Thyroid gland (tissue), 4 donors: Measurements from ENCODE around the gene RREB1. TPM values are rescaled to one million over a fixed set of nuclear protein-coding genes. Genes with fewer than 3 reads are reported as not detected.

ENCODE experiments used
- DNase-seq, 2 donors: peaks; one replicate each; pipeline ENCODE4 v3.0.0-alpha.2; 2019
- H3K27ac ChIP-seq, 3 donors: fragments of 200-600 bp; sonication (generic); 1 replicate in 2 of 3; 2 replicates in 1 of 3; pipeline ENCODE4 v1.5.1; 2016 to 2019; ENCODE audit warnings: mild to moderate bottlenecking in 1 of 3, moderate library complexity in 1 of 3
- H3K27me3 ChIP-seq: fragments of 200-600 bp; sonication (generic); one replicate; pipeline ENCODE4 v1.5.1; 2019
- H3K36me3 ChIP-seq, 2 donors: fragments of 200-600 bp; sonication (generic); one replicate each; pipeline ENCODE4 v1.5.1; 2016 to 2019
- H3K4me1 ChIP-seq, 2 donors: fragments of 200-600 bp; sonication (generic); one replicate each; pipeline ENCODE4 v1.5.1; 2017 to 2019
- H3K4me3 ChIP-seq, 3 donors: fragments of 200-600 bp; sonication (generic); replicated peaks in 1 of 3; 1 replicate in 2 of 3; 2 replicates in 1 of 3; pipeline ENCODE4 v1.5.1; 2016; ENCODE audit warnings: mild to moderate bottlenecking in 1 of 3
- H3K9me3 ChIP-seq: fragments of 200-600 bp; sonication (generic); one replicate; pipeline ENCODE4 v1.5.1; 2017
- POLR2A ChIP-seq, 2 donors: fragments of 450-650 bp; IDR thresholded peaks; one replicate each; pipeline ENCODE4 v1.6.1; 2017; ENCODE audit warnings: antibody characterized with exemption in 2 of 2, mild to moderate bottlenecking in 2 of 2, moderate library complexity in 1 of 2
- WGBS, 2 donors: methylation state at CpG; one replicate each; pipeline ENCODE4 v1.1.5; 2017; 5-methylcytosine and 5-hydroxymethylcytosine counted together
- intact Hi-C: fragments of 100-400 bp; cut with DNase I; formaldehyde crosslinking; loops from one replicate; pipeline ENCODE4 v1.15.1; 2023
- total RNA-seq, 4 donors: library from RNA; depleted of rRNA; stranded (reverse); fragments of >200 nt; gene quantifications; one replicate each; pipeline ENCODE4 v1.2.3, GENCODE V29; 2016
- TF ChIP-seq, protein P1 (sequence below), 6 experiments: fragments of 200-600 bp in 3 of 6; fragments of 450-650 bp in 3 of 6; sonication (generic) in 3 of 6; IDR thresholded peaks; one replicate each; pipeline ENCODE4 v1.5.1; 2016 to 2019; ENCODE audit warnings: antibody characterized with exemption in 6 of 6, mild to moderate bottlenecking in 2 of 6, inconsistent platforms in 1 of 6, moderate library complexity in 1 of 6

The RREB1 gene
- total RNA-seq, 4 donors from 2014 or later, result 48.0 to 91.3 (median 57.1) TPM

DNA sequence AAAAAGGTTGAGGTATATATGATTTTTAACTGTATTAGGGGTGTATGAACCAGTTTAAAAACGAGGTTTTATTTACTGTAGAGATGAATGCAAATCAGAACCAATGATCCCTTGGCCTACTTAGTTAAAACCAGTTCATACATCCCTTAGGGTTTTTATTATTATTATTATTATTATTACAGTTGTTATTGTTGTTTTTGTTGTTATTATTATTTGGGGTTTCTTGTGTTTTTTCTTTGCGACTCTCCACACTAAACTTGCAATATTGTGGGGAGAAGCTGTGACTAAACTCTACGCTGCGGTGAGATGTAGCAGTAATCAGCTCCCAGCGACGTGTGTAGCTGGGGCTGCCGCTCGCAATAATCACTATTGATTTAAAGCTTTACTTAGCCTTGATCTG, 143.1 kb downstream of the RREB1 start:
- H3K27ac ChIP-seq, result no peak overlapping the region
- H3K36me3 ChIP-seq, result peaks cover 38 to 56% of the 10 kb centered on the region in 2 donors
- intact Hi-C loops, result no loop called here
- H3K4me3 ChIP-seq, result no peak overlapping the region
- no peak for DNase-seq
- WGBS, 2 donors, result 95 to 98% methylated on average over 8 of the region's 8 CpGs
- H3K9me3 ChIP-seq, result no peaks in the 10 kb centered on the region
- H3K4me1 ChIP-seq, result peaks cover 12 to 13% of the 10 kb centered on the region in 2 donors
- H3K27me3 ChIP-seq, result no peaks in the 10 kb centered on the region
- TF ChIP-seq, protein P1, sequence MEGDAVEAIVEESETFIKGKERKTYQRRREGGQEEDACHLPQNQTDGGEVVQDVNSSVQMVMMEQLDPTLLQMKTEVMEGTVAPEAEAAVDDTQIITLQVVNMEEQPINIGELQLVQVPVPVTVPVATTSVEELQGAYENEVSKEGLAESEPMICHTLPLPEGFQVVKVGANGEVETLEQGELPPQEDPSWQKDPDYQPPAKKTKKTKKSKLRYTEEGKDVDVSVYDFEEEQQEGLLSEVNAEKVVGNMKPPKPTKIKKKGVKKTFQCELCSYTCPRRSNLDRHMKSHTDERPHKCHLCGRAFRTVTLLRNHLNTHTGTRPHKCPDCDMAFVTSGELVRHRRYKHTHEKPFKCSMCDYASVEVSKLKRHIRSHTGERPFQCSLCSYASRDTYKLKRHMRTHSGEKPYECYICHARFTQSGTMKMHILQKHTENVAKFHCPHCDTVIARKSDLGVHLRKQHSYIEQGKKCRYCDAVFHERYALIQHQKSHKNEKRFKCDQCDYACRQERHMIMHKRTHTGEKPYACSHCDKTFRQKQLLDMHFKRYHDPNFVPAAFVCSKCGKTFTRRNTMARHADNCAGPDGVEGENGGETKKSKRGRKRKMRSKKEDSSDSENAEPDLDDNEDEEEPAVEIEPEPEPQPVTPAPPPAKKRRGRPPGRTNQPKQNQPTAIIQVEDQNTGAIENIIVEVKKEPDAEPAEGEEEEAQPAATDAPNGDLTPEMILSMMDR (IDR thresholded peaks at IDR 0.05), result no peak
- no peak for TF ChIP-seq POLR2A (IDR thresholded peaks at IDR 0.05)

DNA sequence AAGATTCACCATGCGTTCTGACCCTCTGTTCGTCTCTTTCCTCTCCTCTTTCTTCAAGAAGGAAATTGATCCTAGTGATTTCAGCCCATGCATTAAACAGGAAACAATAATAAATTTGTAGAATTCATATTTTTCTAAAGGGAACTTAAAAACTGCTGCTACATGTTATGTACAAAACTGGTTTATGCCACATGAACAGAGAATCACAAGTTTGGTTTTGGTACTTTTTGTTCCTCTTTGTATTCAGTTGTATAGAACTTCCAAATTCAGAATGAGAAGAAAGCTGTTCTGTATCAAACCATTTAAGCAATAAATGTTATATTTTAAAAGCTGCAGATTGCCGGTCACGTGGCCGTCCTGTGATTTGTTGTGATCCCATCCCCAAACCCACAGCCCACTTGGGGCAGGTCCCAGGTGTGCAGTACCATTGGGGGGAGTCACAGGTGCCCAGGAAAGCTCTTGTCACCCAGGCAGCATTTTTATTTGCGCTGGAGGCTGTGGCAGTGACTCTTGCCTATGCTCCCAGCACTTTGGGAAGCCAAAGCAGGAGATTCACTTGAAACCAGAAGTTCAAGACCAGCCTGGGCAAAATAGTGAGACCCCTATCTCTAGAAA, 144.0 kb downstream of the RREB1 start:
- Histone ChIP-seq H3K27ac (no peak overlapping the region), H3K9me3 (no peaks in the 10 kb centered on the region), H3K27me3 (no peaks in the 10 kb centered on the region), H3K4me3 (no peak overlapping the region), H3K36me3 (peaks cover 33 to 50% of the 10 kb centered on the region in 2 donors), H3K4me1 (peaks cover 12 to 13% of the 10 kb centered on the region in 2 donors)
- 85 to 93% methylated on average over 6 of the region's 6 CpGs for WGBS, 2 donors
- intact Hi-C loops, result no loop called here
- no peak for TF ChIP-seq POLR2A (IDR thresholded peaks at IDR 0.05)
- TF ChIP-seq, protein P1 (IDR thresholded peaks at IDR 0.05), result no peak
- no peak for DNase-seq

DNA sequence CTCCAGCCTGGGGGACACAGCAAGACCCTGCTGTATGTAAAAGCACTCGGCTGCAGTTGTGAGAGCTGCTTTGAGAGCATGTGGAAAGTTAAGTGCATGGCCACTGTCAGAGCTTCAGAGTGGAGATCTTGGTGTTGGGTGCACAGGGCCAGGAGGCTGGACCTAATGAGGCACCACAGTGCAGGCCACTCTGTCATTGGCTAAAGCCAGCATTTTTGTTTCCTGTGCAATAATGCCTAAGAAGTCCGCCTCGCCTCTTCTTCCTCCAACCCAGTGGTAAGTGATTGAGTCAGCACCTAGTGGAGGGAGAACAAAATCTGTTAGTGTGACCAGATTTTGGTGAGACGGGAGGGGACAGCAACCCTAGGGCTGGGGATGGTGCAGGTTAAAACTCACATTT, 144.6 kb downstream of the RREB1 start:
- Histone ChIP-seq H3K27me3 (no peaks in the 10 kb centered on the region), H3K36me3 (peaks cover 27 to 44% of the 10 kb centered on the region in 2 donors), H3K27ac (no peak overlapping the region), H3K4me3 (no peak overlapping the region), H3K9me3 (no peaks in the 10 kb centered on the region), H3K4me1 (peaks cover 12 to 13% of the 10 kb centered on the region in 2 donors)
- TF ChIP-seq POLR2A (IDR thresholded peaks at IDR 0.05), result no peak
- TF ChIP-seq, protein P1 (IDR thresholded peaks at IDR 0.05), result no peak
- no peak for DNase-seq
- intact Hi-C loops, result no loop called here
- 80 to 81% methylated on average over 4 of the region's 4 CpGs for WGBS, 2 donors

DNA sequence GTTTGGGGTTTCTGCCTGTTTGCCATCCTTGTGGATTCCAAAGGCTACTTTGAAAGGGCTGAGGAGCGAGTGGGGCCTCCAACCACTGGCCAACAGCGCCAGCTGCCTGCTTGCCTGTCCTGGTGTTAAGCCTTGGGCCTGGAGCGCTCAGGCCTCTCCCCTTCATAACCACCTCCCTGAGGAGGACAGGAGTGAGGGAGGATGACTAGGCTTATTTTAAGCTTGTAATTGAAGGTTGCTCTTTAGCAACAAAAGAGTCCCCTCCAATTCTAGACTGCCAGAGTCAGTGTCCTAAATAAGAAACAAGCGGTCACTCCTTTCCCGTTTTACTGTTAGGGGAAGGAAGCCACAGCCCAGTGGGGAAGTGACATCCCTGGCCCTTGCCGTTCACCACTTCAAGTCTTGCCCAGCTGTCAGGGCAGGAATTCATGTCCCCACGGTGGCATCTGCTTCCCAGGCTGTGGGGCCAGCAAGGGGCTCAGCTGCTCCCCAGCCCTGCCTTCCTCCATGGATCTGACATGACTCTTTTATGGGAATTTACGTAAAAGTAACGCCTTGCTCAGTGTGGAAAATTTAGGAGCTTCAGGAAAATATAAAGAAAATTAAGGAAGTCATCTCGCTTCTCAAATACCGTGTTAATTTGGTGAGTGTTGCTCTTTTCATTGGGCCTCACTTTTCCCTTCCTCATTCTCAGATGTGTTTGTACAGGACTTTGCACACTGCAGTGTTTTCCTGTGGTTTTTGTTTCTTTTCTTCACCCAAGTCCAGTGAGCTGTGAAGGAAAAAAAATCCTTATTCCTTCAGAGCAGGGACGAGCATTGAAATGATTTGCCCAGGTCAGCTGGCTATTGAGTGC, 147.4 kb downstream of the RREB1 start:
- TF ChIP-seq POLR2A (IDR thresholded peaks at IDR 0.05), result no peak
- TF ChIP-seq, protein P1 (IDR thresholded peaks at IDR 0.05), result no peak
- 52 to 57% methylated on average over 12 of the region's 12 CpGs for WGBS, 2 donors
- Histone ChIP-seq H3K27me3 (no peaks in the 10 kb centered on the region), H3K27ac (peak overlapping the region; percentile 68 to 94 (median 85)), H3K36me3 (peaks cover 1 to 16% of the 10 kb centered on the region in 2 donors), H3K4me1 (peaks cover 13 to 23% of the 10 kb centered on the region in 2 donors), H3K9me3 (no peaks in the 10 kb centered on the region), H3K4me3 (no peak overlapping the region)
- peak; percentile 32 to 39 for DNase-seq
- intact Hi-C loops, result no loop called here

DNA sequence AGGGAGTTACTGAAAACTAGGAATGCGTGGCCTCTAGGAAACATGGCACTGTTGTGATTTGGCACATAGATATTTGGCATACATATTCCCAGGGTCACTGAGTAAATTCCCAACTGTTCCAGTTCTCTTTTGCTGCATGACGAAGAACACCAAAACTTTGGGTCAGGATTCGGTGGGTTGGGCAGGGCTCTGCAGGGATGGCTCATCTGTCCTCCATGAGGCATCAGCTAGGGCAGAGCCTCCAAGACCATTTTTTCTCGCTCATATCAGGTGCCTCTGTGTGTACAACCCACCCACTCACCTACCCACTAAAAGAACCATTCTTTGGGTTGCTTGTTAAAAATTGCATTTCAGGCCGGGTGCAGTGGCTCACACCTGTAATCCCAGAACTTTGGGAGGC, 148.2 kb downstream of the RREB1 start:
- DNase-seq, result no peak
- H3K27ac ChIP-seq, result peak overlapping the region in 2 of 3 donors; percentile 85 to 94
- peaks cover 20 to 30% of the 10 kb centered on the region in 2 donors for H3K4me1 ChIP-seq
- WGBS, 2 donors, result 92 to 96% methylated on average over 5 of the region's 5 CpGs
- no peak overlapping the region for H3K4me3 ChIP-seq
- no peaks in the 10 kb centered on the region for H3K9me3 ChIP-seq
- TF ChIP-seq, protein P1 (IDR thresholded peaks at IDR 0.05), result no peak
- no peak for TF ChIP-seq POLR2A (IDR thresholded peaks at IDR 0.05)
- H3K36me3 ChIP-seq, result peaks cover 0 to 10% of the 10 kb centered on the region in 2 donors
- intact Hi-C loops, result no loop called here
- no peaks in the 10 kb centered on the region for H3K27me3 ChIP-seq
